SK-N-SH (cell line): ENCODE data around the gene TLN1. TPM values are rescaled to one million over a fixed set of nuclear protein-coding genes. Genes with fewer than 3 reads are reported as not detected.

ENCODE experiments used
- CTCF ChIA-PET: fragments of 300-600, 350-600 bp; formaldehyde crosslinking; extraction: SDS; loops from one replicate; lab custom pipeline; 2021; lab: Yijun Ruan, JAX
- POLR2A ChIA-PET: fragments of 350-600 bp; sonication (Branson Sonifier 250); formaldehyde crosslinking; extraction: SDS; loops from one replicate; lab custom pipeline; 2020; ENCODE audit warnings: antibody characterized with exemption, inconsistent platforms; lab: Yijun Ruan, JAX
- DNase-seq: peaks from one replicate; pipeline ENCODE4 v3.0.0; 2012
- H2AFZ ChIP-seq: fragments of 200-600 bp; sonication (generic); 2 replicates; pipeline ENCODE4 v1.8.1; 2016; ENCODE audit warnings: antibody characterized with exemption, mild to moderate bottlenecking, low read depth
- H3F3A ChIP-seq: fragments of 200-600 bp; sonication (generic); replicated peaks from 2 replicates; pipeline ENCODE3; 2016; ENCODE audit warnings: antibody characterized with exemption, mild to moderate bottlenecking; ENCODE audit not compliant: insufficient read depth
- H3K27ac ChIP-seq, 2 experiments: fragments of 200-500 bp in 1 of 2; fragments of 200-600 bp in 1 of 2; sonication (Bioruptor generic) in 1 of 2; sonication (generic), shearing (Covaris generic) in 1 of 2; 2 replicates each; pipeline versions ENCODE4 v1.5.1 to v1.6.1; 2014 to 2016; ENCODE audit warnings: low read depth in 2 of 2, inconsistent platforms in 1 of 2, low read length in 1 of 2, mild to moderate bottlenecking in 1 of 2, mixed read lengths in 1 of 2
- H3K27me3 ChIP-seq: fragments of 200-600 bp; sonication (generic), shearing (Covaris generic); 2 replicates; pipeline ENCODE4 v1.6.1; 2016; ENCODE audit warnings: mixed run types; ENCODE audit not compliant: insufficient read depth
- H3K36me3 ChIP-seq, 2 experiments: fragments of 200-500 bp in 1 of 2; fragments of 200-600 bp in 1 of 2; sonication (Bioruptor generic) in 1 of 2; sonication (generic) in 1 of 2; replicated peaks in 1 of 2; 2 replicates each; pipeline versions ENCODE3 to v1.5.1; 2014 to 2016; ENCODE audit warnings: low read length in 1 of 2, mild to moderate bottlenecking in 1 of 2; ENCODE audit not compliant: insufficient read depth in 2 of 2, control insufficient read depth in 1 of 2
- H3K4me1 ChIP-seq, 2 experiments: fragments of 200-500 bp in 1 of 2; fragments of 200-600 bp in 1 of 2; sonication (Bioruptor generic) in 1 of 2; sonication (generic), shearing (Covaris generic) in 1 of 2; 2 replicates each; pipeline versions ENCODE4 v1.5.1 to v1.6.1; 2014 to 2016; ENCODE audit warnings: low read depth in 1 of 2, low read length in 1 of 2, mixed run types in 1 of 2; ENCODE audit not compliant: insufficient read depth in 2 of 2, control insufficient read depth in 1 of 2
- H3K4me2 ChIP-seq: fragments of 200-600 bp; sonication (generic), shearing (Covaris generic); 2 replicates; pipeline ENCODE4 v1.6.1; 2017; ENCODE audit warnings: mixed run types
- H3K4me3 ChIP-seq, 2 experiments: fragments of 200-500 bp in 1 of 2; fragments of 200-600 bp in 1 of 2; sonication (Bioruptor generic) in 1 of 2; sonication (generic), shearing (Covaris generic) in 1 of 2; 2 replicates each; pipeline versions ENCODE4 v1.5.1 to v1.8.1; 2014 to 2016; ENCODE audit warnings: low read depth in 2 of 2, inconsistent platforms in 1 of 2, low read length in 1 of 2, mild to moderate bottlenecking in 1 of 2, mixed read lengths in 1 of 2, moderate library complexity in 1 of 2
- H3K79me2 ChIP-seq: fragments of 200-600 bp; sonication (generic); 2 replicates; pipeline ENCODE4 v1.8.1; 2017; ENCODE audit warnings: mild to moderate bottlenecking; ENCODE audit not compliant: insufficient read depth
- H3K9ac ChIP-seq: fragments of 200-600 bp; sonication (generic); 2 replicates; pipeline ENCODE4 v1.6.1; 2017; ENCODE audit warnings: mixed run types
- H3K9me2 ChIP-seq: fragments of 200-600 bp; sonication (generic); 2 replicates; pipeline ENCODE4 v1.6.1; 2017; ENCODE audit warnings: mixed run types
- H3K9me3 ChIP-seq: fragments of 200-600 bp; sonication (generic); 2 replicates; pipeline ENCODE4 v1.6.1; 2017; ENCODE audit warnings: mixed run types, mild to moderate bottlenecking, moderate library complexity
- H4K20me1 ChIP-seq: fragments of 200-600 bp; sonication (generic); 2 replicates; pipeline ENCODE4 v1.6.1; 2017; ENCODE audit warnings: mild to moderate bottlenecking, mixed run types; ENCODE audit not compliant: insufficient read depth
- CHD2 ChIP-seq: fragments of 150-350 bp; IDR thresholded peaks from 2 replicates; pipeline ENCODE4 v1.6.1; 2018; ENCODE audit warnings: low read length; ENCODE audit not compliant: partially characterized antibody
- FOSL2 ChIP-seq: IDR thresholded peaks from 2 replicates; pipeline ENCODE4 v1.4.0; 2012; ENCODE audit warnings: low read depth, mild to moderate bottlenecking, moderate library complexity, borderline replicate concordance
- FOXJ3 ChIP-seq: sonication (generic); formaldehyde crosslinking; IDR thresholded peaks from 2 replicates; pipeline ENCODE4 v1.5.1; 2020; ENCODE audit warnings: mild to moderate bottlenecking, missing genetic modification reagents
- GABPA ChIP-seq: IDR thresholded peaks from 2 replicates; pipeline ENCODE4 v1.4.0; 2012; ENCODE audit warnings: low read depth, mild to moderate bottlenecking
- GATA2 ChIP-seq: sonication (generic); formaldehyde crosslinking; IDR thresholded peaks from 2 replicates; pipeline ENCODE4 v1.5.0; 2020; ENCODE audit warnings: mild to moderate bottlenecking, missing genetic modification reagents
- JUND ChIP-seq: IDR thresholded peaks from 2 replicates; pipeline ENCODE4 v1.4.0; 2012
- MEF2A ChIP-seq: IDR thresholded peaks from 2 replicates; pipeline ENCODE4 v1.4.0; 2012; ENCODE audit warnings: low read depth, borderline replicate concordance
- MXI1 ChIP-seq: IDR thresholded peaks from 2 replicates; pipeline ENCODE4 v1.6.1; 2012; ENCODE audit warnings: mild to moderate bottlenecking, low read depth, low read length, improper control_type of control experiment
- NFIC ChIP-seq: IDR thresholded peaks from 2 replicates; pipeline ENCODE4 v1.4.0; 2012; ENCODE audit warnings: borderline replicate concordance
- POLR2AphosphoS5 ChIP-seq: IDR thresholded peaks from 2 replicates; pipeline ENCODE4 v1.6.1; 2012; ENCODE audit warnings: low read depth, low read length
- RAD21 ChIP-seq: IDR thresholded peaks from 2 replicates; pipeline ENCODE4 v1.6.1; 2012; ENCODE audit warnings: mild to moderate bottlenecking, low read length
- RFX5 ChIP-seq: IDR thresholded peaks from 2 replicates; pipeline ENCODE4 v1.6.1; 2012; ENCODE audit warnings: mild to moderate bottlenecking, improper control_type of control experiment, low read length
- RXRA ChIP-seq: IDR thresholded peaks from 2 replicates; pipeline ENCODE4 v1.4.0; 2012; ENCODE audit warnings: low read depth, mild to moderate bottlenecking, borderline replicate concordance
- SIN3A ChIP-seq: IDR thresholded peaks from 2 replicates; pipeline ENCODE4 v1.6.1; 2012; ENCODE audit warnings: low read depth, mild to moderate bottlenecking, low read length, moderate library complexity, borderline replicate concordance
- SMC3 ChIP-seq: IDR thresholded peaks from 2 replicates; pipeline ENCODE4 v1.6.1; 2012; ENCODE audit warnings: low read depth, low read length, improper control_type of control experiment
- TEAD4 ChIP-seq: IDR thresholded peaks from 2 replicates; pipeline ENCODE4 v1.4.0; 2012; ENCODE audit warnings: mild to moderate bottlenecking, borderline replicate concordance; ENCODE audit not compliant: insufficient read depth
- YY1 ChIP-seq: IDR thresholded peaks from 2 replicates; pipeline ENCODE4 v1.4.0; 2012; ENCODE audit warnings: low read depth, mild to moderate bottlenecking
- WGBS: methylation state at CpG from one replicate; pipeline ENCODE4 v1.1.6; 2017; ENCODE audit warnings: low lambda C conversion rate; 5-methylcytosine and 5-hydroxymethylcytosine counted together
- polyA plus RNA-seq, 3 experiments: library from polyadenylated mRNA; depleted of rRNA; stranded (reverse); fragments of >200 nt; gene quantifications; 2 replicates each; pipeline ENCODE4 v1.2.3, GENCODE V29; 2012
- TF ChIP-seq, protein P1 (sequence below): fragments of 200-600 bp; sonication (generic); IDR thresholded peaks from 2 replicates; pipeline ENCODE4 v1.6.1; 2017; ENCODE audit warnings: antibody characterized with exemption, mild to moderate bottlenecking, moderate library complexity
- TF ChIP-seq, protein P2 (sequence below): IDR thresholded peaks from 2 replicates; pipeline ENCODE4 v1.4.0; 2012; ENCODE audit warnings: low read depth, borderline replicate concordance
- TF ChIP-seq, protein P3 (sequence below): IDR thresholded peaks from 2 replicates; pipeline ENCODE4 v1.4.0; 2012; ENCODE audit warnings: low read depth
- TF ChIP-seq, protein P4 (sequence below): IDR thresholded peaks from 2 replicates; pipeline ENCODE4; 2012
- TF ChIP-seq, protein P5 (sequence below): fragments of 150-350 bp; IDR thresholded peaks from 2 replicates; pipeline ENCODE4 v1.6.1; 2016; ENCODE audit warnings: mild to moderate bottlenecking, low read depth, low read length

TLN1 gene
- polyA plus RNA-seq, 1 of the 3 experiments (the other 2 are of a cell fraction), result 115 TPM

DNA sequence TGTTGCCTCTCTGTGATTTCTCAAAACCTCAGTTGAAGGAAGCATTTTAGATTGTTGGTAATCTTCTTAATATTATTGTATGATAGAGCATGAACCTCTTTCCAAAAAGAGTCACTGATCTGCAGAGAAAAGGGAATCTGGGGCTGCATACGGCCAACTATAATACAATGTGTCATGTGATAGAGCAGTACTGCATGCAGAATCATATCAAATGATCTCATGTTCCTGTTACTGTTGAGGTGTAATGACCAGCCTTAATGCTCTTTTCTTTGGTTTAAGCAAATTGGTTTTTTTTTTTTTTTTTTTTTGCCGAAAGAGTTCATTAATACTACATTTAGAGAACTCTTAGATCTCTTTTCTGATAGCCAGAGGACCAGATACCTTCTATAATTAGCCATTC is 35.0 kb upstream of the TLN1 start:
- no peaks in the 10 kb centered on the region for H3K27me3 ChIP-seq
- no peak for DNase-seq
- no peaks in the 10 kb centered on the region for H3K79me2 ChIP-seq
- peaks cover 5% of the 10 kb centered on the region for H3F3A ChIP-seq
- no peaks in the 10 kb centered on the region for H4K20me1 ChIP-seq
- H3K4me2 ChIP-seq, result no peak overlapping the region
- no peaks in the 10 kb centered on the region for H3K36me3 ChIP-seq
- TF ChIP-seq SIN3A, result no peak
- TF ChIP-seq TEAD4, result no peak
- TF ChIP-seq NFIC, result no peak
- no peak for TF ChIP-seq FOSL2
- TF ChIP-seq, protein P1, sequence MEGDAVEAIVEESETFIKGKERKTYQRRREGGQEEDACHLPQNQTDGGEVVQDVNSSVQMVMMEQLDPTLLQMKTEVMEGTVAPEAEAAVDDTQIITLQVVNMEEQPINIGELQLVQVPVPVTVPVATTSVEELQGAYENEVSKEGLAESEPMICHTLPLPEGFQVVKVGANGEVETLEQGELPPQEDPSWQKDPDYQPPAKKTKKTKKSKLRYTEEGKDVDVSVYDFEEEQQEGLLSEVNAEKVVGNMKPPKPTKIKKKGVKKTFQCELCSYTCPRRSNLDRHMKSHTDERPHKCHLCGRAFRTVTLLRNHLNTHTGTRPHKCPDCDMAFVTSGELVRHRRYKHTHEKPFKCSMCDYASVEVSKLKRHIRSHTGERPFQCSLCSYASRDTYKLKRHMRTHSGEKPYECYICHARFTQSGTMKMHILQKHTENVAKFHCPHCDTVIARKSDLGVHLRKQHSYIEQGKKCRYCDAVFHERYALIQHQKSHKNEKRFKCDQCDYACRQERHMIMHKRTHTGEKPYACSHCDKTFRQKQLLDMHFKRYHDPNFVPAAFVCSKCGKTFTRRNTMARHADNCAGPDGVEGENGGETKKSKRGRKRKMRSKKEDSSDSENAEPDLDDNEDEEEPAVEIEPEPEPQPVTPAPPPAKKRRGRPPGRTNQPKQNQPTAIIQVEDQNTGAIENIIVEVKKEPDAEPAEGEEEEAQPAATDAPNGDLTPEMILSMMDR, result no peak
- TF ChIP-seq GABPA, result no peak
- TF ChIP-seq JUND, result no peak
- TF ChIP-seq CHD2, result no peak
- TF ChIP-seq, protein P2, sequence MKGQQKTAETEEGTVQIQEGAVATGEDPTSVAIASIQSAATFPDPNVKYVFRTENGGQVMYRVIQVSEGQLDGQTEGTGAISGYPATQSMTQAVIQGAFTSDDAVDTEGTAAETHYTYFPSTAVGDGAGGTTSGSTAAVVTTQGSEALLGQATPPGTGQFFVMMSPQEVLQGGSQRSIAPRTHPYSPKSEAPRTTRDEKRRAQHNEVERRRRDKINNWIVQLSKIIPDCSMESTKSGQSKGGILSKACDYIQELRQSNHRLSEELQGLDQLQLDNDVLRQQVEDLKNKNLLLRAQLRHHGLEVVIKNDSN, result no peak
- TF ChIP-seq RXRA, result no peak
- TF ChIP-seq SMC3, result no peak
- TF ChIP-seq MXI1, result no peak
- TF ChIP-seq, protein P3, sequence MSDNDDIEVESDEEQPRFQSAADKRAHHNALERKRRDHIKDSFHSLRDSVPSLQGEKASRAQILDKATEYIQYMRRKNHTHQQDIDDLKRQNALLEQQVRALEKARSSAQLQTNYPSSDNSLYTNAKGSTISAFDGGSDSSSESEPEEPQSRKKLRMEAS, result no peak
- TF ChIP-seq FOXJ3 (CRISPR knock-in tag), result no peak
- ChIA-PET POLR2A (no interaction called here), CTCF (interaction anchor here (1.0 kb wide), 1 partner anchor 24 kb away, joined by 5 read pairs; no protein-coding TSS in a partner anchor)
- no peaks in the 10 kb centered on the region for H3K9me3 ChIP-seq
- peaks cover 5 to 11% of the 10 kb centered on the region in 2 experiments; a peak in 3 of 4 replicates for H3K4me1 ChIP-seq
- no peak overlapping the region for H3K9ac ChIP-seq
- no peaks in the 10 kb centered on the region for H3K9me2 ChIP-seq
- 76% methylated on average over 2 of the region's 2 CpGs for WGBS
- no peak overlapping the region for H2AFZ ChIP-seq
- no peak overlapping the region for H3K27ac ChIP-seq
- H3K4me3 ChIP-seq, result no peak overlapping the region

DNA sequence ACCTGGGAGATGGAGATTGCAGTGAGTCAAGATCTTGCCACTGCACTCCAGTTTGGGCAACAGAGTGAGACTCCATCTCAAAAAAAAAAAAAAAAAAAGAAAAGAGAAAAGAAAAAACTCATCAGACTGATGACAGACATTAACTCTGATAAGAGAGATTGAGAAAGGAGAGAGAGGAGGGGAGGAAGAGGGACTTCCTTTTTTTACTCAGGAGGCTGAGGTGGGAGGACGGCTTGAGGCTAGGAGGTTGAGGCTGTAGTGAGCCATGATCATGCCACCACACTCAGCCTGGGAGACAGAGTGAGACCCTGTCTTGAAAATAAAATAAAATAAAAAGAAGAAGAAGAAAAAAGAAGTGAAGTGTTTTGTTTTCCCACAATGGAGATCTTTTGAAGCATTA is 31.8 kb upstream of the TLN1 start:
- H3F3A ChIP-seq, result peaks cover 5% of the 10 kb centered on the region
- peaks cover 3 to 4% of the 10 kb centered on the region in 2 experiments; a peak in 2 of 4 replicates for H3K4me1 ChIP-seq
- 95% methylated on average over 1 of the region's 1 CpG for WGBS
- H3K9me2 ChIP-seq, result no peaks in the 10 kb centered on the region
- no peaks in the 10 kb centered on the region for H3K79me2 ChIP-seq
- no peaks in the 10 kb centered on the region for H3K36me3 ChIP-seq
- H3K9me3 ChIP-seq, result no peaks in the 10 kb centered on the region
- POLR2A ChIA-PET, result no interaction called here
- H3K4me3 ChIP-seq, result no peak overlapping the region
- no peak for DNase-seq
- H3K9ac ChIP-seq, result no peak overlapping the region
- no peaks in the 10 kb centered on the region for H3K27me3 ChIP-seq
- H3K4me2 ChIP-seq, result no peak overlapping the region
- H3K27ac ChIP-seq, result no peak overlapping the region
- no peak overlapping the region for H2AFZ ChIP-seq
- H4K20me1 ChIP-seq, result no peaks in the 10 kb centered on the region
- CTCF ChIA-PET, result no interaction called here
- TF ChIP-seq JUND (no peak), YY1 (no peak), POLR2AphosphoS5 (no peak), SMC3 (no peak), FOSL2 (no peak), RAD21 (no peak), FOXJ3 (CRISPR knock-in tag) (no peak), GATA2 (CRISPR knock-in tag) (no peak), CHD2 (no peak), MEF2A (no peak), RFX5 (no peak)
- TF ChIP-seq, protein P4, sequence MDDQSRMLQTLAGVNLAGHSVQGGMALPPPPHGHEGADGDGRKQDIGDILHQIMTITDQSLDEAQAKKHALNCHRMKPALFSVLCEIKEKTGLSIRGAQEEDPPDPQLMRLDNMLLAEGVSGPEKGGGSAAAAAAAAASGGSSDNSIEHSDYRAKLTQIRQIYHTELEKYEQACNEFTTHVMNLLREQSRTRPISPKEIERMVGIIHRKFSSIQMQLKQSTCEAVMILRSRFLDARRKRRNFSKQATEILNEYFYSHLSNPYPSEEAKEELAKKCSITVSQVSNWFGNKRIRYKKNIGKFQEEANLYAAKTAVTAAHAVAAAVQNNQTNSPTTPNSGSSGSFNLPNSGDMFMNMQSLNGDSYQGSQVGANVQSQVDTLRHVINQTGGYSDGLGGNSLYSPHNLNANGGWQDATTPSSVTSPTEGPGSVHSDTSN, result no peak
- TF ChIP-seq, protein P5, sequence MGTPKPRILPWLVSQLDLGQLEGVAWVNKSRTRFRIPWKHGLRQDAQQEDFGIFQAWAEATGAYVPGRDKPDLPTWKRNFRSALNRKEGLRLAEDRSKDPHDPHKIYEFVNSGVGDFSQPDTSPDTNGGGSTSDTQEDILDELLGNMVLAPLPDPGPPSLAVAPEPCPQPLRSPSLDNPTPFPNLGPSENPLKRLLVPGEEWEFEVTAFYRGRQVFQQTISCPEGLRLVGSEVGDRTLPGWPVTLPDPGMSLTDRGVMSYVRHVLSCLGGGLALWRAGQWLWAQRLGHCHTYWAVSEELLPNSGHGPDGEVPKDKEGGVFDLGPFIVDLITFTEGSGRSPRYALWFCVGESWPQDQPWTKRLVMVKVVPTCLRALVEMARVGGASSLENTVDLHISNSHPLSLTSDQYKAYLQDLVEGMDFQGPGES, result no peak
- TF ChIP-seq, protein P1, result no peak
